ENCODE measurements around the gene PPFIA2.
A peak's percentile ranks its signal among the peaks of the same experiment; 100 is the strongest.

- TF ChIP-seq EZH2 (IDR thresholded peaks at IDR 0.05; ENCODE audit: insufficient read depth, low read length) (no peak), CTCF (IDR thresholded peaks at IDR 0.05; ENCODE audit: insufficient read depth, low read depth, low read length) (peak; percentile 51)
These were observed 114.6 kb downstream of the PPFIA2 start for GRCh38 chr12:81644503-81644902.

Data from astrocyte (in vitro differentiated cells and primary cell).